ENCODE results near the gene RSF1.

RSF1 gene

DNA sequence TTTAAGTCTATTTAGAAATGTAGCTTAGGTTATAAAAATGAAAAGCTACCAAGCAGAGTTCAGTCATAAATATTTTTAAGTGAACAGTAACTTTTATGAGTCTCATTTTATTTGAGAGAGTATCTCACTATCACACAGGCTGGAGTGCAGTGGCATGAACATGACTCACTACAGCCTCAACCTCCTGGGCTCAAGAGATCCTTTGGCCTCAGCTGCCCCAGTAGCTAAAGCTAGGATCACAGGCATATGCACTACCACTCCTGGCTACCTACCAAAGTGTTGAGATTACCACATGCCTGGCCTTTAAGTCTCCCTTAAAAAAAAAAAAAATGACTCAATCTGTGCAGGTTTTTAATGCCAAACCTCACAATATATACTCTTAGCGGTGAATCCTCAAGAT lies 148.3 kb downstream of the RSF1 start (continued):
- TF ChIP-seq, protein P1, sequence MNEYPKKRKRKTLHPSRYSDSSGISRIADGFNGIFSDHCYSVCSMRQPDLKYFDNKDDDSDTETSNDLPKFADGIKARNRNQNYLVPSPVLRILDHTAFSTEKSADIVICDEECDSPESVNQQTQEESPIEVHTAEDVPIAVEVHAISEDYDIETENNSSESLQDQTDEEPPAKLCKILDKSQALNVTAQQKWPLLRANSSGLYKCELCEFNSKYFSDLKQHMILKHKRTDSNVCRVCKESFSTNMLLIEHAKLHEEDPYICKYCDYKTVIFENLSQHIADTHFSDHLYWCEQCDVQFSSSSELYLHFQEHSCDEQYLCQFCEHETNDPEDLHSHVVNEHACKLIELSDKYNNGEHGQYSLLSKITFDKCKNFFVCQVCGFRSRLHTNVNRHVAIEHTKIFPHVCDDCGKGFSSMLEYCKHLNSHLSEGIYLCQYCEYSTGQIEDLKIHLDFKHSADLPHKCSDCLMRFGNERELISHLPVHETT (tag by site-specific recombination; IDR thresholded peaks at IDR 0.05), result no peak

DNA sequence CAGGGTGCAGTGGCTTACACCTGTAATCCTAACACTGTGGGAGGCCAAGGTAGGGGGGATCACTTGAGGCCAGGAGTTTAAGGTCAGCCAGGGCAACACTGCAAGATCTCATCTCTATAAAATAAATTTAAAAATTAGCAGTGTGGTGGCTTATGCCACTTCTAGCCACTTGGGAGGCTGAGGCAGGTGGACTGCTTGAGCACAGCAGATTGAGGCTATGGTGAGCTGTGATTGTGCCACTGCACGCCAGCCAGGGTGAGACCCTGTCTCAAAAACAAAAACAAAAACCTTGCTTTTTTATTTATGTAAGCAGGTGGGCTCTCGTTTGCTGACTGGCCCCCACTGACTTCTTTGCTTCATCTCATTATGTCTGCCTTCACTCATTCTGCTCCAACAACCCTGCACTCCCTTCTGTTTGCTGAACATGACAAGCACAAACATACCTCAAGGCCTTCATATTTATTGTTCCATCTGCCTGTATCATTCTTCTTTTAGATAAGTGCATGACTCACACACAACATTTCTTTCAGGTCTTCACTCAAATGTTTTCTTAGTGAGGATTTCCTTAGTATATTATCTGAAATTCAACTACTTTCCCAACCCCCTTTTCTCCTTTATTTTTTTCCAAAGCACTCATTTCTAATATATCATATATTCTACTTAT lies 150.5 kb downstream of the RSF1 start:
- no peak overlapping the region for H3K27ac ChIP-seq (ENCODE audit: extremely low read depth, low read depth, low read length)

DNA sequence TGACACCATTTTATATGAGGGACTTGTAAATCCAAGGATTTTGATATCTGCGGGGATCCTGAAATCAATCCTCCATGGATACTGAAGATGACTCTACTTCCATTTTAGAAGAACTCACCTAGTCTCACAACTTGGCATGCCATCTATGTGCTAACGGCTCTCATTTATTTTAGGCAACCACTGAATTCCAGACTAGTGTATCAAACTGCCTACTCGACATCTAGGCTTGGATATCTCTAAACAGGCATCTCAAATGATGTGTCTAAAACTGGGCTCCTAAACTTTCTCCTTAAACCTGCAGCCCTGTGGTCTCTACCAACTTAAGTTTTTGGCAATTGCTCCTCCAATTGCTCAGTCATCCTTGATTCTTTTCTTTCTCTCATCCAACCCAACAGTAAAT lies 151.8 kb downstream of the RSF1 start:
- Histone ChIP-seq H3K4me3 (ENCODE audit: low read depth, low read length) (no peak overlapping the region), H3K4me1 (ENCODE audit: control insufficient read depth, insufficient read depth, low read length) (no peaks in the 10 kb centered on the region), H3K27ac (ENCODE audit: extremely low read depth, low read depth, low read length) (no peak overlapping the region), H3K9me3 (ENCODE audit: control insufficient read depth, insufficient read depth, low read depth, low read length) (no peaks in the 10 kb centered on the region), H3K36me3 (ENCODE audit: control insufficient read depth in 2 of 2, insufficient read depth in 1 of 2, low read length in 2 of 2) (peaks cover 21 to 80% of the 10 kb centered on the region in 2 experiments)
- TF ChIP-seq ZNF549 (tag by site-specific recombination; IDR thresholded peaks at IDR 0.05) (no peak), ZNF433 (tag by site-specific recombination; IDR thresholded peaks at IDR 0.05; ENCODE audit: low read depth) (no peak), ZNF623 (tag by site-specific recombination; IDR thresholded peaks at IDR 0.05) (no peak), GLI4 (tag by site-specific recombination; IDR thresholded peaks at IDR 0.05) (no peak)
- CTCF ChIA-PET, result no interaction called here
- POLR2A ChIA-PET, result no interaction called here

More for the DNA sequence above, 150.5 kb downstream of the RSF1 start:
- Histone ChIP-seq H3K9me3 (ENCODE audit: control insufficient read depth, insufficient read depth, low read depth, low read length) (no peaks in the 10 kb centered on the region), H3K4me1 (ENCODE audit: control insufficient read depth, insufficient read depth, low read length) (no peaks in the 10 kb centered on the region), H3K4me3 (ENCODE audit: low read depth, low read length) (no peak overlapping the region), H3K36me3 (ENCODE audit: control insufficient read depth in 2 of 2, insufficient read depth in 1 of 2, low read length in 2 of 2) (peaks cover 25 to 81% of the 10 kb centered on the region in 2 experiments)
- TF ChIP-seq ZNF549 (tag by site-specific recombination; IDR thresholded peaks at IDR 0.05), result no peak
- TF ChIP-seq GLI4 (tag by site-specific recombination; IDR thresholded peaks at IDR 0.05), result no peak
- no peak for TF ChIP-seq SP3 (tag by site-specific recombination; IDR thresholded peaks at IDR 0.05)
- no peak for TF ChIP-seq ZNF830 (tag by site-specific recombination; IDR thresholded peaks at IDR 0.05; ENCODE audit: low read depth)
- TF ChIP-seq GLIS1 (tag by site-specific recombination; IDR thresholded peaks at IDR 0.05), result no peak
- no peak for TF ChIP-seq ZBTB1 (tag by site-specific recombination; IDR thresholded peaks at IDR 0.05)
- TF ChIP-seq, protein P2, sequence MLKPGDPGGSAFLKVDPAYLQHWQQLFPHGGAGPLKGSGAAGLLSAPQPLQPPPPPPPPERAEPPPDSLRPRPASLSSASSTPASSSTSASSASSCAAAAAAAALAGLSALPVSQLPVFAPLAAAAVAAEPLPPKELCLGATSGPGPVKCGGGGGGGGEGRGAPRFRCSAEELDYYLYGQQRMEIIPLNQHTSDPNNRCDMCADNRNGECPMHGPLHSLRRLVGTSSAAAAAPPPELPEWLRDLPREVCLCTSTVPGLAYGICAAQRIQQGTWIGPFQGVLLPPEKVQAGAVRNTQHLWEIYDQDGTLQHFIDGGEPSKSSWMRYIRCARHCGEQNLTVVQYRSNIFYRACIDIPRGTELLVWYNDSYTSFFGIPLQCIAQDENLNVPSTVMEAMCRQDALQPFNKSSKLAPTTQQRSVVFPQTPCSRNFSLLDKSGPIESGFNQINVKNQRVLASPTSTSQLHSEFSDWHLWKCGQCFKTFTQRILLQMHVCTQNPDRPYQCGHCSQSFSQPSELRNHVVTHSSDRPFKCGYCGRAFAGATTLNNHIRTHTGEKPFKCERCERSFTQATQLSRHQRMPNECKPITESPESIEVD (tag by site-specific recombination; IDR thresholded peaks at IDR 0.05), result no peak
- no peak for TF ChIP-seq ZFHX2 (tag by site-specific recombination; conservative IDR thresholded peaks at IDR 0.05)
- TF ChIP-seq, protein P3, sequence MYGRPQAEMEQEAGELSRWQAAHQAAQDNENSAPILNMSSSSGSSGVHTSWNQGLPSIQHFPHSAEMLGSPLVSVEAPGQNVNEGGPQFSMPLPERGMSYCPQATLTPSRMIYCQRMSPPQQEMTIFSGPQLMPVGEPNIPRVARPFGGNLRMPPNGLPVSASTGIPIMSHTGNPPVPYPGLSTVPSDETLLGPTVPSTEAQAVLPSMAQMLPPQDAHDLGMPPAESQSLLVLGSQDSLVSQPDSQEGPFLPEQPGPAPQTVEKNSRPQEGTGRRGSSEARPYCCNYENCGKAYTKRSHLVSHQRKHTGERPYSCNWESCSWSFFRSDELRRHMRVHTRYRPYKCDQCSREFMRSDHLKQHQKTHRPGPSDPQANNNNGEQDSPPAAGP (tag by site-specific recombination; IDR thresholded peaks at IDR 0.05), result no peak
- TF ChIP-seq, protein P4, sequence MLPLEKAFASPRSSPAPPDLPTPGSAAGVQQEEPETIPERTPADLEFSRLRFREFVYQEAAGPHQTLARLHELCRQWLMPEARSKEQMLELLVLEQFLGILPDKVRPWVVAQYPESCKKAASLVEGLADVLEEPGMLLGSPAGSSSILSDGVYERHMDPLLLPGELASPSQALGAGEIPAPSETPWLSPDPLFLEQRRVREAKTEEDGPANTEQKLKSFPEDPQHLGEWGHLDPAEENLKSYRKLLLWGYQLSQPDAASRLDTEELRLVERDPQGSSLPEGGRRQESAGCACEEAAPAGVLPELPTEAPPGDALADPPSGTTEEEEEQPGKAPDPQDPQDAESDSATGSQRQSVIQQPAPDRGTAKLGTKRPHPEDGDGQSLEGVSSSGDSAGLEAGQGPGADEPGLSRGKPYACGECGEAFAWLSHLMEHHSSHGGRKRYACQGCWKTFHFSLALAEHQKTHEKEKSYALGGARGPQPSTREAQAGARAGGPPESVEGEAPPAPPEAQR (tag by site-specific recombination; IDR thresholded peaks at IDR 0.05), result no peak
- TF ChIP-seq ZNF2 (tag by site-specific recombination; IDR thresholded peaks at IDR 0.05), result no peak
- TF ChIP-seq ZSCAN16 (tag by site-specific recombination; IDR thresholded peaks at IDR 0.05), result no peak
- TF ChIP-seq ZNF341 (tag by site-specific recombination; IDR thresholded peaks at IDR 0.05; ENCODE audit: low read depth), result no peak
- TF ChIP-seq ZNF837 (tag by site-specific recombination; IDR thresholded peaks at IDR 0.05), result no peak
- no peak for TF ChIP-seq ZBTB21 (tag by site-specific recombination; IDR thresholded peaks at IDR 0.05)
- TF ChIP-seq ZNF174 (tag by site-specific recombination; IDR thresholded peaks at IDR 0.05), result no peak
- ChIA-PET POLR2A (no interaction called here), CTCF (no interaction called here)

Measured in HEK293 (cell line).